Right lobe of liver (tissue), 4 donors: ENCODE results near the gene LSM2.

Source experiments
- CTCF ChIP-seq, 4 donors: fragments of 200-600 bp in 3 of 4; fragments of 450-650 bp in 1 of 4; IDR thresholded peaks; one replicate each; pipeline versions ENCODE4 v1.5.1 to v1.8.0; 2016 to 2022; ENCODE audit warnings: antibody characterized with exemption in 4 of 4, mild to moderate bottlenecking in 2 of 4
- POLR2A ChIP-seq: fragments of 450-650 bp; IDR thresholded peaks from one replicate; pipeline ENCODE4 v1.6.1; 2017; ENCODE audit warnings: antibody characterized with exemption, mild to moderate bottlenecking
- donor health status: DM: no; HTN: no; CAD: no.
- donor health status: DM: no; HTN: no; CAD: no.
- donor health status: DM: no; HTN: yes; CAD: no.

- TF ChIP-seq CTCF (IDR thresholded peaks at IDR 0.05) (peak; percentile 28 to 41 (median 37)), POLR2A (no peak)
These were observed 23.0 kb upstream of the LSM2 start for GRCh38 chr6:31829633-31830283.
